Measurements from ENCODE around the gene RFX5.

GRCh38 chr1:151370211-151370911 is 23.3 kb upstream of the RFX5 start:
- TF ChIP-seq CTCF (conservative IDR thresholded peaks at IDR 0.05) (no peak), EZH2 (IDR thresholded peaks at IDR 0.05; ENCODE audit: low read depth) (no peak)

Data from PC-9 (cell line).